ENCODE results near the gene NOP14.

- TF ChIP-seq CTCF (IDR thresholded peaks at IDR 0.05) (no peak), POLR2A (IDR thresholded peaks at IDR 0.05) (no peak)
Measured at GRCh38 chr4:2915789-2916188, 47.4 kb downstream of the NOP14 start.
